ACHN (cell line): Measurements from ENCODE around the gene KXD1.
"Not testable (repeated sequence)": the region's sequence is repeated elsewhere in the genome, so short reads cannot be mapped to it uniquely, and the experiment has no call there.

ENCODE experiments used
- DNase-seq: peaks from one replicate; pipeline ENCODE4 v3.0.0-alpha.2; 2015
- in situ Hi-C: cut with HindIII; loops from 2 replicates; pipeline ENCODE4 v1.10.0; 2017; ENCODE audit warnings: low sequenced_read_pairs, low pct_ligation_motif_present, low pct_unique_long_range_greater_than_20kb

Gene KXD1

DNA sequence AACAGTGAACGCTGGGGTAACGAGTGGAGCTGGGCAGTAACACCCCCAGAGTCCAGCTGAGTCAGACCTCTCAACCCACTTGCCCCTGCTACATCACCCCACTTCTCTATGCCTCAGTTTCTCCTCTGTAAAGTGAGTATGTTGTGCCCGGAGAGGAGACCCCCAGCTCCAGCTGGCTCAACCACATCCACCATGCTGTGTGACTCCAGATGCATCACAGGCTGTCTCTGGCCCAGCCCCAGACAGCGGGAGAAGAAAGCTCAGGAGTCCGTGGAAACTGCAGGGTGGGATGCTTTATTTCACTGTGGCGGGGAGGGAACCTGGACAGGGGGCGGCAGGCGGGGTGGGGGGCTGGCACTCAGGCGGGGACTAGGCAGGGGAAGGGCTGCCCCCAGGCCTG is 26.2 kb upstream of the KXD1 start:
- in situ Hi-C loops = no loop called here
- no peak for DNase-seq

DNA sequence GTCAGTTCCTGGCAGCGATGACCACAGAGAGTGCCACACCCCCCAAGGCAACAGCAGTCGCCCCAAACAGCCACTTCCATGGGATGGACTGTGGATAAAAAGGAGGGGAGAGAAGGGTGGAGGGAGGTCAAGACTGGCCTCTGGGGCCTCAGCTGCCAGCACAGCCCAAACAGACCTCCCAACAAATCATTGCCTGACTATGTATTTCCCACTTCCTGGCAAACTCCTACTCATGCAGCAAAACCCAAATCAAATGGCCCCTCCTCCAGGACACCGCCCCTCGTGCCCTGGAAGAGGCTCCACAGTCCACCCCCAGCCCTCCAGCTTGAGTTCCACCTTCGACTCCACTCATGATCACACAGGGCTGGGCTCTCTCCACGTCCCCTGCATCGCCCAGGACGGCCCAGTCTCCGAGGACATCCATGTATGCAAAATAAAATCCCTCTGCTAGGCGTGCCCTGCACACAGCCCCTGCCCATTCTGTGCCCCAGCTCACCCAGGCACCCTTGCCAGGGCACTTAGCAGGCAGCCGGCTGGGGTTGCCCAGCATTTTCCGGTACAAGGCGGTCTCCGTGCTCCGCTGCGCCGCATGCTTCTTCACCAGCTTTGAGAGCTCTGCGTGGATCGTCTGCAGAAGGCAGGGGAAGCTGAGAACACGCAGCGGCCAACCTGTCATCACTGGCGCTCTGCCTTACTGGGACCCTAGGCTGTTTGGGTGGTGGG is 25.3 kb upstream of the KXD1 start:
- in situ Hi-C loops = no loop called here
- no peak for DNase-seq

GRCh38 chr19:18533058-18533457 is 24.6 kb upstream of the KXD1 start:
- no peak for DNase-seq
- in situ Hi-C loops = no loop called here

DNA sequence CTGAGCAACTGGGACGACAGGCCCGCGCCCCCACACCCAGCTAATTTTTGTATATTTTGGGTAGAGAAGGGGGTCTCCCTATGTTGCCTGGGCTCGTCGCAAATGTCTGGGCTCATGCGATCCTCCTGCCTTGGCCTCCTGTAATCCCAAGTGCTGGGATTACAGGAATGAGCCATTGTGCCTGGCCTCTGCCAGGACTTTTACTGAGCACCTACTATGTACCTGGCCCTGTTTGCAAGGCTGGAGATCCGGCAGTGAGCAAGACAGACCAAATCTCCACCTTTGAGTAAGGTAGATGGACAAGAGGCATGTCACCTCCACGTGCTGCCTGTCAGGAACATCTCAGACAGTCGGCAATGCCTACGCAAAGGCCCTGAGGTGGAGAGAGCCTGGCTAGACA is 21.2 kb upstream of the KXD1 start:
- no peak for DNase-seq
- in situ Hi-C loops = no loop called here

DNA sequence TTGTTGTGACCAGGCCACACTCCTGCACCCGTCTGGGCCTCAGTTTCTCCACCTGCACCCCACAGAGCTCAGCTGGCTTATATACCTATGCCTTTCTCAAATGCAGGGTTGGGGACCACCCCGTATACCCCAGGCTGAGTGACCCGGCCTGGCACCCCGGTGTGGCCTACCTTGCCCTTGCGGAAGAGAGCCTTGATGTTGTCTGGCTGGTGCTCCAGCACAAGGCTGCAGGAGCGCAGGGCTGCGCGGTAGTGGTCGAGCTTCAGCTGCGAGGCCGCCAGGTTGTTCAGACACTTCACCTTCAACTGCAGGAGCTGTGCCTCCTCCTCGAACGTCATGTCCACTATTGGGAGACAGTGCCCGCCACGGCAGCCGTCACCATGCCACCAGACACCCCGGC is 20.2 kb upstream of the KXD1 start:
- in situ Hi-C loops = no loop called here
- DNase-seq = no peak

- in situ Hi-C loops = no loop called here
- no peak for DNase-seq
Observed at GRCh38 chr19:18538115-18538514, 19.6 kb upstream of the KXD1 start.

- in situ Hi-C loops = no loop called here
- no peak for DNase-seq
Observed at GRCh38 chr19:18539372-18539771, 18.3 kb upstream of the KXD1 start.

- in situ Hi-C loops, DNase-seq: not testable (repeated sequence)
Observed at GRCh38 chr19:18540200-18540599, 17.5 kb upstream of the KXD1 start.

GRCh38 chr19:18541258-18541991 is 16.2 kb upstream of the KXD1 start:
- DNase-seq = no peak
- in situ Hi-C loops = no loop called here

GRCh38 chr19:18541992-18542940 is 15.4 kb upstream of the KXD1 start:
- no peak for DNase-seq
- in situ Hi-C loops = no loop called here

GRCh38 chr19:18542941-18543813 is 14.5 kb upstream of the KXD1 start, which contains the start of gene FKBP8:
FKBP8 (minus strand) TSS chr19:18543573; CDS start chr19:18541970, 1,603 bp downstream.
- in situ Hi-C loops = no loop called here
- peak; percentile 81 for DNase-seq

DNA sequence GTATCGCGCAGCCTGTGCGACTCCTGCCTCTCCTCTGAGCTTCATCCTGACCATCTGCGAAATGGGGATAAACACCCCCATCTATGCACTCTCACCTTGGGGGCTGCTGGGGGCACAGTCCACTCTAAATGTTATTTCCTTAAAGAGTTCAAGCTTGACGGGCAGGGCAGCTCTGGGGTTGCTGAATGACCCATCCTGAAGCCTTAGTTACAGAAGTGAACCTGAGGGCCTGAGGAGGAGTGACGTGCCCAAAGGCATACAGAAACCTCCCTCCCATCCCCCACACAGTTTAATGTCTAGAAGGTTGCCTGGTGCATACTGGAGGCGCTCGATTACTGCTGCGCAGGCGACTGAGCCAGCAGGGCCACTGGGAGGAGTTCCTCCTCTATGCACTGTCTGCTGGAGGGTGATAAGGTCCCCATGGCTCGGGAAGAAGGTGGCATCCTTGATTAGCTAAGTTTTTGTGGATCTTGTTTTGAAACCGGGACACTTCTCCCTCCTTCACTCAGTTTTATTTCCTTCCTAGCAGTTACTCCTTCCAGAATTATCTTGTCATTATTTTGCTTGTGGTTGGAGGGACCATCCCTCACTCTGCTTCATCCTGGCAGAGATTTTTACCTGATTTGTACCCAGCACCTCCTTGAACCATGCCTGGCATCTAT is 13.7 kb upstream of the KXD1 start:
- no peak for DNase-seq
- in situ Hi-C loops = no loop called here

DNA sequence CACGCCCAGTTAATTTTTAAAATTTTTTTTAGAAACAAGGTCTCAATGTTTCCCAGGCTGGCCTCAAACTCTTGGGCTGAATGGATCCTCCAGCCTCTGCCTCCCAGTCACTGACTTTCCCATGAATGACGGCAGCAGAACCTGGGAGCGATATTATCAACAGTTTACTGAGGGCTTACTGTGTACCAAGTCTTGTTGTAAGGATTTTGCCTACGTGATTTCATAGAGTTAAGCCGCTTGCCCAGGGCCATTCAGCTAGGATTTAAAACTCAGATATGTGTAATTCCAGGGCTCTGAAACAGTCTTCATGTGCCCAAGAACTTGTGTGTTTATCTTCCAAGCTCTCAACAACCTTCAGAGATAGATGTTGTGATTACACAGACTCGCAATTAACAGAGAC is 6.0 kb upstream of the KXD1 start:
- in situ Hi-C loops = no loop called here
- DNase-seq = no peak

DNA sequence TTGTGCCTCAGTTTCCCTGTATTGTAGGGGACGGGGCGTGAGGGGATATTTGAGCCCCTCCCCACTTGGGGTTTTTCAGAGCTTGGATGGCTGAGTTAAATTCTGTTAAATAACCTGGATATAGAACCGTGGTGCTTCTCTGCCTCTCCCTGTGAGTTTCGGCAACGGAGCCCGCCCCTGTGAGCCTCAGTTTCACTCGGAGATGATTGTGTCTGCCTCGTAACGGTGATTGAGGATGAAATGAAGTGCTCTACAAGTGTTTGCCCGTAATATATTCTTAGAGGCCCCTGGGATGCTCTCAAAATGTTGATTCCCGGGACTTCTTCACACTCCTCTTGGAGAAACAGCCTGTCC is 509 bp downstream of the KXD1 start:
- DNase-seq = no peak
- in situ Hi-C loops = no loop called here

DNA sequence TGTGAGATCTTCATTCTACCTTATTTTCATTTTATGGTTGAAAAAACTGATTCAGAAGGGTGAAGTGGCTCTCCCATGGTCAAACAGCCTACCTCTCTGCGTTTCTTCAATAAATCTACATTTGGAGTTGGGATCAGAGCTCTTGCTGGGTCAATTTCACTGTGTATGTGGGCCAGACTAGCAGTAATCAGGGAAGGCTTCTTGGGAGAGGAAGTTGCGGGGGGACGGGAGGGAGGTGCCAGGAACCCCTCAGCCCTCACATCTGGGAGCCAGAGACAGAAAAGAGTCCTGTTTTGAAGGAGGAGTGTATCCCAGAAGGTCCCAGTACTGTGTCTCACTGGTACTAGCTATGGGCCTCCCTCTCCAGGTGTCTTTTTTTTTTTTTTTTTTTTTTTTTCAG is 934 bp downstream of the KXD1 start:
- no peak for DNase-seq
- in situ Hi-C loops = no loop called here

DNA sequence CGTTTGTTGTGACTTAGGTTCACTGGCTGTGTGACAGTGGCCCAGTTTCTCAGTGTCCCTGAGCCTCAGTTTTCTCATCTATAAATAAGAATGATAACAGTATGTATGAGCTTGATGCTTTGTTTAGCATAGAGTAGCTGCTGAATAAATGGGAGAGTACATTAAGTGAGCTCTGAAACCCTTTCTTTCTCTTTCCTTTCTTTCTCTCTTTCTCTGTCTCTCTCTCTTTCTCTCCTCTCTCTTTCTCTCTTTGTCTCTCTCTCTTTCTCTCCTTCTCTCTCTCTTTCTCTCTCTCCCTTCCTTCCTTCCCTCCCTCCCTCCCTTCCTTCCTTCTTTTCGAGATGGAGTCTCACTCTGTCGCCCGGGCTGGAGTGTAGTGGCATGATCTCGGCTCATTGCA is 2.0 kb downstream of the KXD1 start:
- in situ Hi-C loops = no loop called here
- no peak for DNase-seq

- in situ Hi-C loops = no loop called here
- DNase-seq = no peak
Observed at GRCh38 chr19:18562086-18562485, 4.4 kb downstream of the KXD1 start.

GRCh38 chr19:18566953-18567352 is 9.3 kb downstream of the KXD1 start:
- DNase-seq = no peak
- in situ Hi-C loops = no loop called here
